Colonic mucosa (tissue), 4 donors: Measurements from ENCODE around the gene TRMT112. TPM values are rescaled to one million over a fixed set of nuclear protein-coding genes. Genes with fewer than 3 reads are reported as not detected.

Experiments used
- DNase-seq: peaks from one replicate; pipeline ENCODE4 v3.0.0-alpha.2; 2020
- H3K27ac ChIP-seq: fragments of 200-600 bp; one replicate; pipeline ENCODE4 v1.8.0; 2021
- H3K27me3 ChIP-seq: fragments of 200-600 bp; one replicate; pipeline ENCODE4 v1.8.0; 2021
- H3K36me3 ChIP-seq: fragments of 200-600 bp; one replicate; pipeline ENCODE4 v1.8.0; 2021
- H3K4me1 ChIP-seq: fragments of 200-600 bp; one replicate; pipeline ENCODE4 v1.8.0; 2021; ENCODE audit warnings: mild to moderate bottlenecking
- H3K4me3 ChIP-seq: fragments of 200-600 bp; one replicate; pipeline ENCODE4 v1.8.0; 2021
- H3K9ac ChIP-seq, 2 donors: one replicate each; pipeline ENCODE4 v1.7.0; 2013; ENCODE audit warnings: control low read depth in 2 of 2, low read depth in 2 of 2, low read length in 2 of 2
- H3K9me3 ChIP-seq: fragments of 200-600 bp; one replicate; pipeline ENCODE4 v1.8.0; 2021
- CTCF ChIP-seq: fragments of 200-600 bp; IDR thresholded peaks from one replicate; pipeline ENCODE4 v1.8.0; 2022; ENCODE audit warnings: antibody characterized with exemption, mild to moderate bottlenecking
- intact Hi-C: fragments of 100-400 bp; cut with DNase I; formaldehyde crosslinking; loops from one replicate; pipeline ENCODE4 v1.14.1; 2022
- total RNA-seq, 2 donors: library from RNA; stranded (reverse); fragmentation: NEBNext Ultra II Directional in 1 of 2; extraction: Animal tissue kit (Norgen Biotek cat#: 25700) in 1 of 2; gene quantifications; one replicate each; pipeline ENCODE4 v1.2.1, GENCODE V29; 2021
- donor health status: healthy.
- donor health status: DM: no; HTN: no; CAD: no.
- donor health status: DM: no; HTN: no; CAD: no.

TRMT112 gene
- total RNA-seq, 2 donors from 2014 or later = 75.9 to 184 TPM

GRCh38 chr11:64294774-64295173 is 22.6 kb downstream of the TRMT112 start:
- no peak for DNase-seq
- H3K9ac ChIP-seq = no peak overlapping the region
- H3K9me3 ChIP-seq = no peaks in the 10 kb centered on the region
- TF ChIP-seq CTCF = no peak
- no peak overlapping the region for H3K4me3 ChIP-seq
- intact Hi-C loops = no loop called here
- H3K4me1 ChIP-seq = peaks cover 11% of the 10 kb centered on the region
- no peaks in the 10 kb centered on the region for H3K36me3 ChIP-seq
- H3K27me3 ChIP-seq = peaks cover 85% of the 10 kb centered on the region
- H3K27ac ChIP-seq = no peak overlapping the region

- Histone ChIP-seq H3K9ac (peak overlapping the region in 1 of 2 donors; percentile 43), H3K4me3 (peak overlapping the region; percentile 19), H3K9me3 (no peaks in the 10 kb centered on the region), H3K36me3 (no peaks in the 10 kb centered on the region), H3K4me1 (peaks cover 3% of the 10 kb centered on the region), H3K27ac (no peak overlapping the region), H3K27me3 (peaks cover 64% of the 10 kb centered on the region)
- no peak for TF ChIP-seq CTCF
- intact Hi-C loops = no loop called here
- DNase-seq = no peak
Observed at GRCh38 chr11:64292460-64293254, 24.7 kb downstream of the TRMT112 start.

GRCh38 chr11:64291752-64292459 is 25.5 kb downstream of the TRMT112 start:
- Histone ChIP-seq H3K9me3 (no peaks in the 10 kb centered on the region), H3K4me3 (peak overlapping the region; percentile 19), H3K9ac (peak overlapping the region in 1 of 2 donors; percentile 43), H3K27me3 (peaks cover 57% of the 10 kb centered on the region), H3K27ac (no peak overlapping the region), H3K4me1 (peaks cover 3% of the 10 kb centered on the region), H3K36me3 (no peaks in the 10 kb centered on the region)
- intact Hi-C loops = no loop called here
- no peak for TF ChIP-seq CTCF
- no peak for DNase-seq

- peaks cover 51% of the 10 kb centered on the region for H3K27me3 ChIP-seq
- peaks cover 3% of the 10 kb centered on the region for H3K4me1 ChIP-seq
- intact Hi-C loops = no loop called here
- H3K27ac ChIP-seq = no peak within 1 kb of the TSS
- H3K9ac ChIP-seq = peak within 1 kb of the TSS in 1 of 2 donors; percentile 43
- DNase-seq = no peak
- H3K36me3 ChIP-seq = no peaks in the 10 kb centered on the region
- no peaks in the 10 kb centered on the region for H3K9me3 ChIP-seq
- H3K4me3 ChIP-seq = peak within 1 kb of the TSS; percentile 19
- TF ChIP-seq CTCF = no peak
Observed at GRCh38 chr11:64291262-64291751, 26.1 kb downstream of the TRMT112 start, which contains the start of gene KCNK4. Gene KCNK4 (plus strand): TSS chr11:64291302. CDS start chr11:64293019, 1,717 bp downstream.

- intact Hi-C loops = no loop called here
- Histone ChIP-seq H3K4me1 (peaks cover 3% of the 10 kb centered on the region), H3K27me3 (peaks cover 44% of the 10 kb centered on the region), H3K9ac (no peak overlapping the region), H3K36me3 (no peaks in the 10 kb centered on the region), H3K4me3 (no peak overlapping the region), H3K27ac (no peak overlapping the region), H3K9me3 (no peaks in the 10 kb centered on the region)
- no peak for DNase-seq
- no peak for TF ChIP-seq CTCF
Observed at GRCh38 chr11:64290352-64291261, 26.8 kb downstream of the TRMT112 start.
